Mucosa of rectum (tissue), 2 donors: Measurements from ENCODE around the gene PXN.
A peak's percentile ranks its signal among the peaks of the same experiment; 100 is the strongest.
"Not testable (repeated sequence)": the region's sequence is repeated elsewhere in the genome, so short reads cannot be mapped to it uniquely, and the experiment has no call there.

Experiments
- H3K27ac ChIP-seq, 2 donors: one replicate each; pipeline ENCODE4 v1.7.0; 2013; ENCODE audit warnings: inconsistent platforms in 2 of 2, low read depth in 2 of 2, low read length in 2 of 2
- H3K27me3 ChIP-seq, 2 donors: one replicate each; pipeline ENCODE4 v1.7.0; 2013; ENCODE audit warnings: low read length in 2 of 2; ENCODE audit not compliant: control insufficient read depth in 2 of 2, insufficient read depth in 2 of 2
- H3K36me3 ChIP-seq, 2 donors: one replicate each; pipeline ENCODE4 v1.7.0; 2013; ENCODE audit warnings: low read length in 2 of 2; ENCODE audit not compliant: control insufficient read depth in 2 of 2, insufficient read depth in 2 of 2
- H3K4me1 ChIP-seq, 2 donors: one replicate each; pipeline ENCODE4 v1.7.0; 2013; ENCODE audit warnings: low read length in 2 of 2, mild to moderate bottlenecking in 1 of 2; ENCODE audit not compliant: control insufficient read depth in 2 of 2, insufficient read depth in 2 of 2
- H3K4me3 ChIP-seq, 2 donors: one replicate each; pipeline ENCODE4 v1.7.0; 2013; ENCODE audit warnings: low read length in 2 of 2
- H3K9ac ChIP-seq, 2 donors: one replicate each; pipeline ENCODE4 v1.7.0; 2013; ENCODE audit warnings: low read length in 2 of 2, low read depth in 1 of 2, mild to moderate bottlenecking in 1 of 2
- H3K9me3 ChIP-seq, 2 donors: one replicate each; pipeline ENCODE4 v1.7.0; 2013; ENCODE audit warnings: low read length in 2 of 2; ENCODE audit not compliant: control insufficient read depth in 2 of 2
- donor health status: healthy.
- donor health status: Normal muscosa, but diverticular disease.

PXN gene

GRCh38 chr12:120251364-120252070 lies 14.0 kb downstream of the PXN start:
- H3K36me3 ChIP-seq, H3K9me3 ChIP-seq, H3K27me3 ChIP-seq, H3K4me3 ChIP-seq, H3K9ac ChIP-seq, H3K27ac ChIP-seq: not testable (repeated sequence)
- H3K4me1 ChIP-seq, result peaks cover 8 to 17% of the 10 kb centered on the region in 2 donors

- Histone ChIP-seq H3K36me3 (no peaks in the 10 kb centered on the region), H3K9me3 (no peaks in the 10 kb centered on the region), H3K9ac (peak overlapping the region in 1 of 2 donors; percentile 47), H3K27me3 (no peaks in the 10 kb centered on the region), H3K4me1 (peaks cover 8 to 17% of the 10 kb centered on the region in 2 donors), H3K27ac (peak overlapping the region; percentile 57 to 67), H3K4me3 (peak overlapping the region in 1 of 2 donors; percentile 2)
These were observed 15.4 kb downstream of the PXN start for GRCh38 chr12:120249875-120250795.

GRCh38 chr12:120249266-120249874 lies 16.2 kb downstream of the PXN start:
- Histone ChIP-seq H3K36me3 (no peaks in the 10 kb centered on the region), H3K9me3 (no peaks in the 10 kb centered on the region), H3K9ac (no peak overlapping the region), H3K4me3 (peak overlapping the region; percentile 2 to 22), H3K4me1 (peaks cover 8 to 17% of the 10 kb centered on the region in 2 donors), H3K27ac (peak overlapping the region; percentile 57 to 67), H3K27me3 (no peaks in the 10 kb centered on the region)

- Histone ChIP-seq H3K9ac (no peak overlapping the region), H3K27me3 (no peaks in the 10 kb centered on the region), H3K27ac (no peak overlapping the region), H3K9me3 (no peaks in the 10 kb centered on the region), H3K4me1 (peaks cover 8 to 17% of the 10 kb centered on the region in 2 donors), H3K4me3 (no peak overlapping the region), H3K36me3 (no peaks in the 10 kb centered on the region)
These were observed 17.9 kb downstream of the PXN start for GRCh38 chr12:120247621-120248030.

GRCh38 chr12:120247183-120247582 lies 18.3 kb downstream of the PXN start:
- no peaks in the 10 kb centered on the region for H3K36me3 ChIP-seq
- no peaks in the 10 kb centered on the region for H3K9me3 ChIP-seq
- H3K4me1 ChIP-seq, result peaks cover 11 to 14% of the 10 kb centered on the region in 2 donors
- no peaks in the 10 kb centered on the region for H3K27me3 ChIP-seq
- no peak overlapping the region for H3K9ac ChIP-seq
- no peak overlapping the region for H3K4me3 ChIP-seq
- no peak overlapping the region for H3K27ac ChIP-seq

- H3K27me3 ChIP-seq, H3K9ac ChIP-seq, H3K27ac ChIP-seq, H3K36me3 ChIP-seq, H3K9me3 ChIP-seq, H3K4me3 ChIP-seq: not testable (repeated sequence)
- peaks cover 13 to 14% of the 10 kb centered on the region in 2 donors for H3K4me1 ChIP-seq
These were observed 18.8 kb downstream of the PXN start for GRCh38 chr12:120246705-120247104.

- Histone ChIP-seq H3K27me3 (no peaks in the 10 kb centered on the region), H3K9ac (no peak overlapping the region), H3K27ac (no peak overlapping the region), H3K9me3 (no peaks in the 10 kb centered on the region), H3K4me1 (peaks cover 16 to 29% of the 10 kb centered on the region in 2 donors), H3K36me3 (peaks cover 0 to 3% of the 10 kb centered on the region in 2 donors), H3K4me3 (no peak overlapping the region)
These were observed 22.4 kb downstream of the PXN start for GRCh38 chr12:120242971-120243699.

- Histone ChIP-seq H3K9ac (no peak overlapping the region), H3K4me3 (no peak overlapping the region), H3K27ac (no peak overlapping the region), H3K9me3 (no peaks in the 10 kb centered on the region), H3K4me1 (peaks cover 22 to 36% of the 10 kb centered on the region in 2 donors), H3K36me3 (peaks cover 0 to 3% of the 10 kb centered on the region in 2 donors), H3K27me3 (no peaks in the 10 kb centered on the region)
These were observed 23.2 kb downstream of the PXN start for GRCh38 chr12:120242275-120242799.

GRCh38 chr12:120241561-120242274 lies 23.8 kb downstream of the PXN start:
- Histone ChIP-seq H3K9ac (no peak overlapping the region), H3K9me3 (no peaks in the 10 kb centered on the region), H3K36me3 (peaks cover 0 to 3% of the 10 kb centered on the region in 2 donors), H3K27me3 (no peaks in the 10 kb centered on the region), H3K4me3 (no peak overlapping the region), H3K4me1 (peaks cover 27 to 37% of the 10 kb centered on the region in 2 donors), H3K27ac (peak overlapping the region; percentile 1 to 37)
